Retina (tissue), 1 donor: Measurements from ENCODE around the gene SLMAP.

ENCODE experiments used
- DNase-seq: peaks from one replicate; pipeline ENCODE4 v3.0.0-alpha.2; 2016

Gene SLMAP

DNA sequence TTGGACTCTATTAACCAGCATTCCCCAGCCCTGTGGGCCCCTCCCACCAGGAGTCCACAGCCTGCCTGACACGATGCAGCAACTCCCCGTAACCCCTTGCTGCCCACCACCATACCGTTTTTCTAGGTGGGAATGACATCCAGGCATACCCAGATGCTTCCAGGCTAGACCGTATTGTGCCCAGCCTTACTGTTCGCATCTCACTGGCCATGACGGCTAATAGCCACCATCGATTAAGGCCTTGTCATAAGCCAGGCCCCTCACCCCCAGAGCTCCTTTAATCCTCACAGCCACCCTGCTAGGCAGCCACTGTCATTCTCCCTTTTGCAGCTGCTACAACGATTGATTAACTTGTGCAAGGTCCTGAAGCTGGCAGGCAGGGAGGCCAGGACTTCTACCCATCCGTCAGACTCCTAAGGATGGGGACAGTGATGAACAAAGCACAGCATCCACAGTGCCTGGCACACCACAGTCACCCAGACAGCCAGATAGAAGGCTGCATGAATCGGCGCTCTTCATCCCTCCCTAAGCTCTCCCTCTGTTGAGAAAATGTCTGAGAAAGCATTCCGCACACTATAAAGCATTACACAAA lies 192.1 kb downstream of the SLMAP start:
- peak; percentile 78 for DNase-seq

DNA sequence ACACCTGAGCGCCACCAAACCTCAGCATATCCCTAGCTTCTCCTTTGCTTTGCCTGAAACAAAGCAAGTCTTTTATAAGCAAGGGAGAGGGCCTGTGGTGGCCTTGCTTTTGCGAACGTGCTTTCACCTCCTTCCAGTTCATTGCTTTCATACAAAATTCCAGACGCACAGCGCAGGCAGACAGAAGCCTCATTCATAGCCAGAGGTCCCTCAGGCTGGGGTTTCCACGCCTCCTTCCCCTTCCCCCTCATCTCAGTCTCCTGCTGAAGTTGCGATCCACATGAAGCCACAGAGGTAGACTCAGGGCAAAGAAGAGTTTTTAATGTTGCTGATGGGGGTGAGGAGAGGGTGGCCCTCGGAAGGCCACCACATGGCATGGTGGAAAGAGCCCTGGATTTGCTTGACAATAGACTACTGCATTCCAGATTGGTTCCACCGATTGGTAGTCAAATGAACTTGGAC lies 192.7 kb downstream of the SLMAP start:
- DNase-seq, result peak; percentile 78

DNA sequence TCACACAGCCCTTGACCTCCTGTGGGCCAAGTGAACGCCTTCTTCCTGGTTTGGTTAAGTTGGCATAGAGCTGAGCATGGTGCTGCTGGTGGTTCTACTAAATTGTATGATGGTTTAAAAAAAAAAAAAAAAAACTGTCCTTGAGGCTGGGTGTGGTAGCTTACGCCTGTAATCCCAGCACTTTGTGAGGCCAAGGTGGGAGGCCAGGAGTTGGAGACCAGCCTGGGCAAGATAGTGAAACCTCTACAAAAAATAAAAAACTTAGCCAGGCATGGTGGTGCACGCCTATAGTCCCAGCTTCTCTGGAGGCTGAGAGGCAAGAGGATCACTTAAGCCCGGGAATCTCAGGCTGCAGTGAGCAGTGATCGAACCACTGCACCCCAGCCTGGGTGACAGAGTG lies 193.2 kb downstream of the SLMAP start:
- DNase-seq, result no peak

DNA sequence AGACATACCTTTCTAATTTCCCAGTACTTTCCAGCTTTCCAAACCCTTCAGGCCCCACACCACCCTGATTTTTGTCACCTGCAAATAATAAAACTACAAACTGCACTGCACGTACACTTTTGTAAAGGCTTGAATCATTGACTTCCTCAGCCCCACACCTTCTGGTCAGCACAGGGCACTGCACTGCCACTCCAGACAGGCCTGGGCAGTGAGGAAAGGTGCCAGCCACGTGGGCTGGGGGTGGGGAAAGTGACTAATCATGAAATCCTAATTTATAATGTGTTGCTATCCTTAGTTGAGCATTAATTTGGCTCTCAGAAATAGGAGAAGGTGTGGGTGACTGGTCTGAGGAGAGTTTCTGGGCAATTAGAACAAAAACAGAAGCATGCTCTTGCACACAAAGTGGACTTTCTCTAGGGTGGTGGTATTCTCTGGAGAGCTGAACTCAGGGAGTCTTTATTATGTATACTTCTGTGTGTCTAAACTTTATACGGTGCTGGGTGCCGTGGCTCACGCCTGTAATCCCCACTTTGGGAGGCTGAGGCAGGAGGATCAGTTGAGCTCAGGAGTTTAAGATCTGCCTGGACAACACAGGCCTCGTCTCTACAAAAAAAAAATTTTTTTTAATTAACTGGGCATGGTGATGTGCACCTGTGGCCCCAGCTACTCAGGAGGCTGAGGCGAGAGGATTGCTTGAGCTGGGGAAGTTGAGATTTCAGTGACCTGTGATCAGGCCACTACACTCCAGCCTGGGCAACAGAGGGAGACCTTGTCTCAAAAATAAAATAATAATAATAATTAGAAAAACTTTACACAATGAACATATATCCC lies 193.9 kb downstream of the SLMAP start:
- no peak for DNase-seq

DNA sequence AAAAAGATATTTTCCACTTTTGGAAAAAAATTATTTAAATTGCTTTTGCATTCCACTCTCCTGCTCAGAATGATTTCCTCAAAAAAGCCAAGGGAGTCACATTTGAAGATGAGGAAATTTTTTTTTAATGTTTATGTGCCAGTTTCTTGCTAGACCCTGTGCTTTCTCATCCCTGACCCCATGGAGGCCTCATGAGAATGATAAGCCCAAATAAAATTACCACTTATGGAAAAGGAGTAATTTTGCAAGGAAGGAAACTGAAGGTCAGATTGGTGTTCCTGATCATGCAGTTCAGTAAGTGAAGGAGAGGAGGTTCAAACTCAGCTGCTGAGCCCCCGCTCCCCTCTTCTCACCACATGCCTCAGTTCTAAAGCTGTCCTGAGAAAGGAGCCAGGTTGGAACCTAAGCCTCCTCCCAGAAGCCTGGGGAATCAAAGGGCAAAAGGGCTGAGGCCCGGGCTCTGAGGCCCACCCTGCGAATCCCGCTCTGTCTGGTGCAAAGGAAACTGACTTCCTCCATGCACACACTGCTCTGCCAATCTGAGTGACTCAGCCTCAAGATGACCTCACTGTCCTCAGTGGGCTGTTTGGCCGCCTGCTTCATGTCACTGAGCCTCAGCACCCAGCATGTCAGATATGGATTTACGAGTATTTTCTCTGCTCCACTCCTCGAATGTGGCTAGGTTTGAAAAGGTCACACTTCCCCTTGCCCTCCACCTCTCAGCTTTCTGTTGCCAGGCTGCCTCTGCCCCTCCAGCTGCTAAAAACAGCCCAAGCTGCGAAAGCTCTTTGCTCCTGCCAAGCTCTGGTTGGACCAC lies 195.2 kb downstream of the SLMAP start:
- peak; percentile 39 for DNase-seq

DNA sequence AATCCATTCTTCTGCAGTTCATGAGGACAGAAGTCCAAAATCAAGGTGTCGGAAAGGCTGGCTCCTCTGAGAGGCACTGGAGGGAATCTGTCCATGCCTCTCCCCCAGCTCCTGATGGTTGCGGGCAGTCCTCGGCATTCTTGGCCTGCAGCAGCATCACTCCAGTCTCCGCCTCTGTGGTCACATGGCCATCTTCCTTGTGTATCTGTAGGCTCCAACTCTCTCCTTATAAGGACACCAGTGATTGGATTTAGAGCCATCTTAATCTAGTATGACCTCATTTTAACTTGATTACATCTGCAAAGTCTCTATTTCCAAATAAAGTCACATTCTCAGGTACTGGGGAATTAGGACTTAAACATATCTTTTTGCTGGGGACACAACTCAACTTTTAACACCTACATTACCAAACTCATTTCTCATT lies 196.1 kb downstream of the SLMAP start:
- peak; percentile 42 for DNase-seq

DNA sequence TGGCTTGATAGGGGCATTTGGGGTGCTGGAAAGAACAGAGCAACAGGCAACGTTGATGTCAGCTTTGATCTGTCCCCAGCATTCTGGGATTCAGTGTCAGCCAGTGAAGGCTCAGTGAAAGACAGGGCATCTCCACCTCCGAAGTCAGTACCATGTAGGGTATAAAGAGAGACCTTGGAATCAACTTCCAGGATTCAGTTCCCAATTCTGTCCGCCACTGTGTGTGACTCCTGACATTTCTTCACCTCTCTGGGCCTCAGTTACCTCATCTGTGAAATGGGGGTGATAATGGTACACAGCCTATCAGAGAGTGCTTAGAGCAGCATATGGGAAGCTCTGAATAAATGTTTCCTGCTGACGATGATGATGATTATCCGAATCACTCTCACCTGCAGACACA lies 196.5 kb downstream of the SLMAP start:
- no peak for DNase-seq

DNA sequence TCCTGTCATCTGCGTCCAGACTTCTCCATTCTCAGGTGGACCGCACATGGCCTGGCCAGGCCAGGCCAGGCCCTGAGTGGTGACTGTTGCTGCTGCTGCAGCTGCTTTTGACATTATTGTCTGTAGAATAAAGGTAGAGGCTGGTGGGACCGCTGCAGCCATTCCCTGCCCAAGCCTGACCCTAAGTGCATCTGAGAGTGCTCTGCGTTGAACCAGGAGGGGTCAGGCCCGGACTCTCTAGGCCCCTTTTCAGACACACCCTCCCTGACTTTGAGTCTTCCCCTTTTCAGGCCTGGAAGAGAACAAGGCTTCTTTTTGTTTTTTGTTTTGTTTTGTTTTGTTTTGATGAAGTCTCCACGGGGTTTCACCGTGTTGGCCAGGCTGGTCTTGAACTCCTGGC lies 197.5 kb downstream of the SLMAP start:
- no peak for DNase-seq

DNA sequence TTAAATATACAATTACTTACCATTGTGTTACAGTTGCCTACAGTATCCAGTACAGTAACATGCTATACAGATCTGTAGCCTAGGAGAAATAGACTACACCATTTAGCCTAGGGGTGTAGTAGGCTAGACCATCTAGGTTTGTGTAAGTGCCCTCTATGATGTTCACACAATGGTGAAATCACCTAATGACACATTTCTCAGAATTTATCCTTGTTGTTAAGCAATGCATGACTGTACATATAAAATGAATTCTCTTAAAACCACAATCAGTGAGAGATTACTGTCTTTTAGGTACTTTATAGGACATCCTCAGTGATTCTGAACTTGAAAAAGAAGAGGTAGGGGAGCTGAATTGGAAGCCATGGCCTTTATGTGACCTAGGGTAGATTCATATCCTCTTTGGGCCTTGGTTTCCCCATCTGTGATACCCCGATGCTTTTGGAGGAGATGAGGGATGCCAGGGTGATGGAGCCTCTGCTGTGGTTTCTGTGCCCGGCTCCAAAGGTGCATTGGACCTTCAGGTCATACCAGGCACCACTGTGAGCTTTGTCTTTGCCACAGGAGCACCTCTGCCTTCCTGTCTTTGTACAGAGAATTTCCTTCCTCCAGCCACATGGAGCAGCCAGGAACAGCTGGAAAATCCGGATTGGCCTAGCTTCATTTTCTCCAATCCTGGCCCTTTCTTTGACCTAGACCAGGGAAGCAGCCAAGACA lies 200.2 kb downstream of the SLMAP start:
- DNase-seq, result no peak

DNA sequence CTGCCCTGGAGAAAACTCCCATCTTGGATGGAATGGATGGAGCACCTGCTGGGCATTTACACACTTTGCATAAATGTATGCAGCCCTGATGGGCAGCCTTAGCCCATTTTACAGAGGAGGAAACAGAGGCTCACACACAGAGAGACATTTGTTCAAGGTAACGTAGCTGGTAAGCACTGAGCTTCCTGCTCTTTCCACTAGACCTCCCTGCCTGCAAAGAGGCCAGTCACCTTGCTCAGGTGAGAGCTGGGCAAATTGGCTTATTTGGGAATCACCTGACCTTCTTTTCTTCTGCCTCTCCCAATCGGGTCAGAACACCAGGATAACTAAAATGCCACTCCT lies 200.7 kb downstream of the SLMAP start:
- no peak for DNase-seq

DNA sequence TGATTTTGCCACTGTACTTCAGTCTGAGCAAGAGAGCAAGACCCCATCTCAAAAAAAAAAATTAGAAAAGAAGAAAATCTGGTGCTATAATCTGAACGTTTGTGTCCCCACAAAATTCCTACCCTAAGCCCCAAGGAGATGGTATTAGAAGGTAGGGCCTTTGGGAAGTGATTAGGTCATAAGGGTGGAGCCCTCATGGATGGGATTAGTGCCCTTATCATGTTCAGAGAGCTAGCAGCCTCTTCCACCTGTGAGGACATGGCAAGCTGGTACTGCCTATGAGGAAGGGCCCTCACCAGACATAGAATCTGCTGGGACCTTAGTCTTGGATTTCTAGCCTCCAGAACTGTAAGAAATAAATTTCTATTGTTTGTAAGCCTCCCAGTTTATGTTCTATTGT lies 201.7 kb downstream of the SLMAP start:
- DNase-seq, result no peak

DNA sequence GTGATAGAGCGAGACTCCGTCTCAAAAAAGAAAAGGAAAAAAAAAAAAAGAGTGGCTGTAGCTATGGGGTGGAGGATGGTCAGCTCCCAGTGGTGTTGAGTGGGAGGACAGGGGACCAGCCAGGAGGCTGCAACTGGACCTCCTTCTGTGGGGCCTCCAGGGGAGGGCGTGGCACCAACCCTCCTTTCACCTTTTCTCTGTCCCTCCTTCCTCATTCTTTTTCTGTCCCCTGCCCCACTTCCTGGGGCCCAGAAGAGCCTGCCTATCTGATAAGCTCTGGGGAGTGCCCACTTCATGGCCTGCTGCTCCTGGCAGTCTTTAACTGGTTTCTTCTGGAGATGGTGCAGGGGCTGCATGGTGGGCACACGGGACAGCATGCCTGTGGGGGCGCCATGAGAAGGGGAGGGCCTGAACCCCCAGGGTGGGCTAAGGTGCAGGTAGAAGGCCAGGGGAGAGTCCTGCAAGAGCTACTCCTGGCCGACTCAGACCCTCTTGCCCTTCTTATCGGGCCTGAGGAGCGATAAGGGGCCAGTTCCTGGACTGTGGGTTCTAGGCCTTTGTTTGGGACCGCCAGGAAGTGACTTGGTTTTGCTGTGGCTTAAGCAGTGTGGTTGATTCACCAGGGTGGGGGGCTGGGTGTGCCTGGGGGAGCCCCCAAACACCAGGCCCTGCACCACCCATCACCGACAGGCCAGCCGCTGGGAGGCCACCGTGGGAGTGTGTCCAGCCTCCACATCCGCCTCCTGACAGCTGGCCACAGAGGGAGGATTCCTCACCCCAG lies 202.7 kb downstream of the SLMAP start:
- no peak for DNase-seq

DNA sequence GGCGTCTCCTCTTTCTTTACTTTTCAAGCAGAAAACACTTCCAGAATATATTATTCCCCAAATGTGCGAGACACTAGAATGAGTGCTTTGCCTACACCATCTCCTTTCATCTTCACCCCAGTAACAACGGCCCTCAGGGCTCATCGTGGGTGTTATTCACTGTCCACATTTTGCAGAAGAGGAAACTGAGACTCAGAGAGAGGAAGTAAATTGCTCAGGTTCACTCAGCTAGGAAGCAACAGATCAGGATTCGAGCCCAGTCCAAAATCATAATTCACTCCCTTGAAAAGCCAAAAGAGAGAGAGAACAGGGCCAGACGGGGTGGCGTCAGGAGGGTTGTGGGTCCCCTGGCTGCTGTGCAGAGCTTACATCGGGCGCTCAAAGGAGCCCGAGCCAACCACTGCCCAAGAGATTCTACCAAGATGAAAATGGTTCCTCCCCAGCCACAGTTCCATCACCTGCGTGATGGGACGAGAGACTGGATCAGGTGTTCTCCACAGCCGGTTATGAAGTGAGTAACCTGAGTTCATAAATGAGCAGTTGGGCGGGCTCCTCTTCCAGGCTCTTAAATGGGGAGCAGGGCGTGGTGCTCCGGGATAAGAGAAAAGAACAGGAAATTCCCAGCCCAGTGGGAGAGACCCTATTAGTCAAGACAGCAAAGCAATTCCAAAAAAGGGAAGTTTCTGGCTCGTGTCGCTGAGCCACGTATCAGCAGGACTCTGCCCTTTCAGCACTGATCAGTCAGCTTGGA lies 203.5 kb downstream of the SLMAP start:
- no peak for DNase-seq

DNA sequence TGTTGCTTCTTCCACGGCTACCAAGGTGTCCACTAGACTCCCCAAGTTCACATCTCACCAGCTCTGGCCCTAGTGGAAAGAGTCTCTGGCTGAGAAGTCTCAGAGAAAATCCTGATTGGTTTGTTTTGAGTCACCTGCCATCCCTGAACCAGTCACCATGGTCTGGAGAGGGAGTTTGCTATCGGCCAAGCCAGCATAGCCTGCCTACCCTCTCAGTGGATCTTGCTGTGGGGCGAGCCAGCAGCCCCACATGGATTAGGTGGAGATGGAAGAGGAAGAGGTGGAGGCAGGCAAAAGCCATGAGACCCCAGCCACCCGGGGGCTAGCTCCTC lies 204.0 kb downstream of the SLMAP start:
- no peak for DNase-seq

DNA sequence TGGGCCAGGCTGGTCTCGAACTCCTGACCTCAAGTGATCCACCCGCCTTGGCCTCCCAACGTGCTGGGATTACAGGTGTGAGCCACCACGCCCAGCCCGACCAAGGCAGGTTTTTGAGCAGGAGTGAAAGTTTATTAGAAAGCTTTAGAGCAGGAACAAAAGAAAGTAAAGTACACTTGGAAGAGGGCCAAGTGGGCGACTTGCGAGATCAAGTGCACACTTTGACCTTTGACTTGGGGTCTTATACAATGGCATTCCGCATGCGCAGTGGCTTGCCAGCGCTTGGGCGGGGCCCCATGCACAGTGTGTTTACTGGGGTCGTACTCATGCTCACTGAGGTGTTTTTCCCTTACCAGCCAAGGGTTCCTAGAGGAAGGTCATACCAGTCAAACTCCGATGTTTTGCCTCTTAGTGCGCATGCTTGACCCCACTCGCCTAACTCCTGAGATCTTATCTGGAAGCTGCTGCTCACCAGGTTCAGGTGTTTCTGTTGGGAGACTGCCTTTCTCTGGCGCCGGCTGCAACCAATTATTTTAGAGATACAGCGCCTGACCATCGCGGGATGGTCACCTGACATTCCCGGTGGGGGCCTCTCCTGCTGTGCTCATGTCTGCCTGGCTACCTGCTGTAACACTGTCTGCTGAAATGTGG lies 205.2 kb downstream of the SLMAP start:
- no peak for DNase-seq

DNA sequence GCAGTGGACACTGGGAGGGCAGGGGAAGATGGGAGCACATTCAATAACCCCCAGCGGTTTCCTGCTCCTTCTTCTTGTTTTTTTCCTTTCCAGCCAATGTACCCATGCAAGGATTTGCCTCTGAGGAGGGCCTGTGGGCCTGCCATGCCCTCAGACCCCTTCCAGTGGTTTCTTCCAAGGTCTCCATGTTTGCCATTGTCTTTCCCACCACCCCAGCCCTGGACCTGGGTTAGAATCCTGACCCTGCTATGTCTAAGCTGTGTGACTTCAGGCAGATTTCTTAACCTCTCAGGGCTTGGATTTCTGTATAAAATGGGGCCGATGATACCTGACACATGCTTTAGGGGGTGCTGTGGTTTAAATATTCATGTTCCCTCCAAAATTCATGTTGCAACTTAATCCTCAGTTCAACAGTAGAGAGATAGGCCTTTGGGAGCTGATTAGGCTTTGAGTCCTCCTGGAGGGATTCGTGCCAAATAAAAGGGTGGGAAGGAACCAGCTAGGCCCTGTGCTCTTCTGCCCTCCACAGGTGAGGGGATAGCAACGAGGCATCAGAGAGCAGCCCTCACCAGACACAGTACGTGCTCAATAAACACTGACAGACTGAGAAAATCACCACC lies 205.8 kb downstream of the SLMAP start:
- DNase-seq, result no peak

DNA sequence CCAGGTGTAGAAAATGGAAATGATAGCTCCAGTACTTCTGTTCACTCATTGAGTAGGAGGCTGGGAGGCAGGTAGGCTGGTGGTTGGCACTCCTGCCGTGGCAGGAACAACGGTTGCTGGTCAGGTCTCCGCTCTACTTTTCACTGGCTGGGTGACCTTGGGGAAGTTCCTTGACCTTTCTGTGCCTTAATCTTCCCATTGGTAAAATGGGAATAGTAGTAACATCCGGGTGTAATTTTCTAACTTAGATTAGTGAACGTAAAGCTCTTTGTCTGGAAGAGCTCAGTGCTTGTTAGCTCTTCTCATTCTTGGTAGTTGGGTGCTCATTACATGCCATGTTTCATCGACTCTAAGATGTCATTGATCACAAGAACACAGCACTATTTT lies 206.3 kb downstream of the SLMAP start:
- DNase-seq, result no peak

DNA sequence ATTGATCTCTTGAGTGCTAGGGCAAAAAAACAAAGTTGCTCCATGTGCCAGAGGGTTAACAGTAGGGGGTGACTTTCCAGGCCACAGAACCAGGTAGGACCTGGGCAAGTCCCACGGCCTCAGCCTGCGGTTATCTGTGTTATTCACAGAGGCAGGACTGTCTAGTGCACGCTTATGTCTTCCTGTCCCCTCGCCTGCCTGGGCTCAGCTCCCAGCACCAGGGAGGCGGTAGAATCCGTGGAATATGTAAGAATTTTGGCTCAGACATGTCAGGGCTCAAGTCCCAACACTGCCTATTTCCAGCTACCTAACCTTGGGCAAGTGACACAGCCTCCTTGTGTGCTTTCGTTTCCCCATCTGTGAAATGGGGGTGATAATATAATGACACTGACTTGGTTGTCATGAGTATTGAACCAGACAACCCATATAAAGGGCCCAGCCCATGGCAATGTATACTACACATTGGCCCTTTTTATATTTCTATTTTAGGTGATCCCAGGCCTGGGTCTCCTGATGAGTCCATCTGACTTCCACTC lies 207.8 kb downstream of the SLMAP start:
- no peak for DNase-seq

DNA sequence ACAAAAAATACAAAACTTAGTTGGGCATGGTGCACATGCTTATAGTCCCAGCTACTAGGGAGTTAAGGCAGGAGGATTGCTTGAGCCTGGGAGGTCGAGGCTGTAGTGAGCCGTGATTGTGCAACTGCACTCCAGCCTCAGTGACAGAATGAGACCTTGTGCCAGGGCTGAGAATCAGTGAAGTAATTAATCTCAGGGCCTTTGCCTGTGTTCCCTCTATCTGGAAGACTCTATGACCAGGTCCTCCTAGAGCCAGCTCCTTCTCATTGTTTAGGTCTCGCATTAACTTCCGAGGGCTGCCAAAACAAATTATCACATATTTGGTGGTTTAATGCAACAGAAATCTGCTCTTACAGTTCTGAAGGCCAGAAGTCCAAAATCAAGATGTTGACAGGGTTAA lies 210.7 kb downstream of the SLMAP start:
- no peak for DNase-seq

DNA sequence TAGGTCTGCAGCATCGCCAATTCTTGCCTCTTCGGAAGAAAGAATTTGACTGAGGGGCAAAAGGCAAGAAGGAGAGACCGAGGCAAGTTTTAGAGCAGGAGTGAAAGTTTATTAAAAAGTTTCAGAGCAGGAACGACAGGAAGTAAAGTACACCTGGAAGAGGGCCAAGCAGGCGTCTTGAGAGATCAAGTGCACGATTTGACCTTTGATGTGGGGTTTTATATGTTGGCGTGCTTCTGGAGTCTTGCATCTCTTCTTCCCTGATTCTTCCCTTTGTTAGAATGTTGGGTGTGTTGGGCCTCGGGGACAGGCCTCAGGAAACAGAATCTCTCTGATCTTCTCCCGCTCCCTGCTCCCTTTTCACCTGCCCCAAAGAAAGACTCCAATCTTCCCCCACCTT lies 211.5 kb downstream of the SLMAP start:
- DNase-seq, result no peak

DNA sequence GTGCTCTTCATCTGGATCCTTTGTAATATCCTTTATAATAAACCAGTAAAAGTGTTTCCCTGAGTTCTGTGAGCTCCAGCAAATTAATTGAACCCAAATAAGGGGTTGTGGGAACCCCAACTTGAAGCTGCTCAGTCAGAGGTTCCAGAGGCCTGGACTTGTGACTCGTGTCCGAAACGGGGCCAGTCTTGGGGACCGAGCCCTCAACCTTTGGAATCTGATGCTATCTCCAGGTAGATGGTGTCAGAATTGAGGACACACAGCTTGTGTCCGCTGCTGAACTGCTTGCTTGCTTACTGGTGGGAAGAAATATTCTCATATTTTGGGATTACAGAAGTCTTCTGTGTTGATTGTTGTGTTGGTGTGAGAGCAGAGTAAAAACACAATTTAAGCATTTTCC lies 212.4 kb downstream of the SLMAP start:
- no peak for DNase-seq
